Medulla oblongata (tissue), 1 donor: ENCODE results near the gene STPG4.
"Not testable (repeated sequence)": the region's sequence is repeated elsewhere in the genome, so short reads cannot be mapped to it uniquely, and the experiment has no call there.

ENCODE experiments used
- DNase-seq: peaks from one replicate; pipeline ENCODE4 v3.0.0-alpha.2; 2015; ENCODE audit errors: extremely low spot score

STPG4 gene

GRCh38 chr2:47173986-47174732, 19.1 kb upstream of the STPG4 start:
- peak; percentile 62 for DNase-seq

DNA sequence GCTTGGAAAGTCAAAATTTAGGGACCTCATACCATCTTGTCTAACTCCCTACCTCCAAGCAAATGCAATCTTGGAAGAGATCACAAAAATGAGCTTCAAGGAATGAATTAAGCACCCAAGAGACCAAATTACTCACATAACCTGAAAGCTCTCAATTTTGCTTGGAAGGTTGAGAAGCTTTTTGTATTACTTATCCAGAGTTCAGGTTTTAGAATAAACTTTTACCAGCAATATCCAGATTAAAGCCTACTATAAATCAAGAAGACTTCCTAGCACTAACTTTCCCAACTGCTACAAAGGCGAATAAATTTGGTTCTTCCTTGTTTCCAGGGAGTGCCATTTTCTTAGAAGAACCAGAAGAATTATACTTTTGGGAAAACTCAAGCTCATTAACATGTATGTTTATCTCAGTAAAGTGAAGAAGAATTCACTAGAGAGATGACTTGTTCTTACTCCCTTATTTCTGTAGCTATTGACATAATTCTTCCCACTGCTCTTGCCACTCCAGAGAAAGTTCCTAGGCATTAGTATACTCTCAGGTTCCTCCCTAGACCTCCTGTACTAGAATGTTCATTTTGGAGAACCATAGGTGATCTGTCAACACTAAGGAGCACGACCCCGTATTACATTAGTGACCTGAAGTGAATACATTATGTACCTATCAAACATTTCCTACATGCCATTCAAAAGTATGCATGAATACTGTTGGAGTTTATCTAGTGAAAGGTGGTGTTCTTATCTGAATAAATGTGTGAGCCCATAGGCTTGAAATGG, 18.0 kb upstream of the STPG4 start:
- peak; percentile 40 for DNase-seq

DNA sequence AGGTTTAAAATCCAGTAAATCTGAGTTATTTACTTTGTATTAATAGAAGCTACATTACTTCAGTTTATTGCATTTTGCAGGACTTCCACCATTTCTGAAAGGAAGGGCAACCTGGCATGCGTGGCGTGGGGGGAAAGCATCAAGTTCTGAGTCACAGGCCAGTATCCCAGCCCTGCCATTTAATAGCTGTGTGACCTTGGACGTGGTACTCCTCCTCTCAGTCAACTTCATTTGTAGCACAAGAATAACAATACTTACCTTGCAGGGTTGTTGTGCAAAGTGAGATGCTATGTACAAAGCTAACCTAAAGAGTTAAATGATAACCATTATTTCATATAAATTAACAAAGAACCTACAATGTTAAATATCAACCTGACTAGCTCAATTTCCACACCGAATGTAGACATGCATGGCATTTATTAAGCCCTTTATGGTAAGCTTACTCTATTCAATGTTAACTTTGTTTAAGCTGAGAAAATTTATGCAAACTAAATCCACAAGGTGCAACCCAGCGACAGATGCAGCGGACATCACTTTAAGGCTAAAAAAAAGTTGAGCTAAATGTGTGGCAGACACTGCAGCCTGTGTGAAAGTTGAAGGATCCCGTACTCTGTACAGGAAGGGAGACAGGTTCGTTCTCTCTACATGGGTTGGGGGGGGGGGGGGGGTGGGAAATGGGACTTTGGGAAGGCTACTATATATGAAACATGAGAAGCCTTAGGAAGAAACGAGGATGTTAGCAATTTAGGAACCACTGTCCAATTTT, 17.2 kb upstream of the STPG4 start:
- peak; percentile 34 for DNase-seq

DNA sequence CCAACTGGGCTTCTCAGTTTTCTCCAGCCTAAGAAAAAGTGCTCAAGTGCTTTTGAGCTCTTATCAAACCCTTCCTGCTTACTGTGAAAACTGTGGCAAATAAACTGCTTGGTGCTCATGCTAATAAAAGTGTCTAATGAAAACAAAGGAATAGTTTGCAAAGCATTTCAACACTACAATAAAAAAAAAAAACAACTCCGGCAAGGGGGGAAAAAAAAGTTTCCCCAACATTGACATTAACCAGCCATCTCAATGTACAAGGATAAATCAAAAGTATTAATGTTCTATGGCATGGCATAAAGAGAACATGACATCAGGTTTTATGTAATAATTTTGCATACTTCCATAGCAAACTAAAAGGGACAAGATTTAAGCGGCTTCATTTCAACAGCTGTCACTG, 14.7 kb upstream of the STPG4 start:
- DNase-seq: no peak

DNA sequence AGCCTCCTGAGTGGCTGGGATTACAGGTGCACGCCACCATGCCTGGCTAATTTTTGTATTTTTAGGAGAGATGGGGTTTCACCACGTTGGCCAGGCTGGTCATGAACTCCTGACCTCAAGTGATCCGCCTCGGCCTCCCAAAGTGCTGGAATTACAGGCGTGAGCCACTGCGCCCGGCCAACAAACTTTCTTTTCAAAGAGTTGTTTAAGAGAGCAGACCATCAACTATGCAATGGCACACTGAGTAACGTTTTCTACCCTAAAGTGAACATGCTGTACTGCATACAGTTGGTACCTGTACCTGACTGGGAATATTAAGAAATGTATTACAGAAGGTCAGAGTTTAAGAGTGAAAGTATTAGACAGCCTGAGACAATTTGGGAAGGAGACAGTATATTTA, 13.8 kb upstream of the STPG4 start:
- not testable (repeated sequence) for DNase-seq

GRCh38 chr2:47167149-47167548, 12.0 kb upstream of the STPG4 start:
- DNase-seq: no peak

DNA sequence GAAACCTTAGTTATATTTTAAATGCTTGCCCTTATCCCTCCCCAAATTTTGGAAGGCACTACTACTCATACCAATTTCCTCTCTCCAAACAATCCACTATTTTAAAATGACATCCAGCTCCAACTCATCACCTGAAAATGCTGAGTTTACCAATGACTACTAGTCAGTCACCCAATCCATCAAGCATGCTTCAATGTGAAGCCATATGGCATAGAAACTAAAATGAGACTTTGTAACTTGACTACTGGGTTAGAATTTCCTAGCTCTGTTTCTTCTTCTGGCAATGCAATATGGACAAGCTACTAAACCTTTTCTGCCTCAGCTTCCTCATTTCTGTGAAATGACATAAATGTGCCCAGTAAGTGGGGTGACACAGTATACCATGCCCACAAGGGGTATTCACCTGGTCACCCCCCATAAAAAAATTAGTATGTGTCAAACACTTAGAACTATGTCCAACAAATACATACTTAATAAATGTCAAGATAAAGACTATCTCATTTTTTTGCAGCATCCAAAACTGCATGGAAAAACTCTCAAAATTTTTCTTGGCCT, 10.0 kb upstream of the STPG4 start:
- no peak for DNase-seq

GRCh38 chr2:47162780-47163179, 7.7 kb upstream of the STPG4 start:
- DNase-seq: no peak

GRCh38 chr2:47161475-47161874, 6.4 kb upstream of the STPG4 start:
- no peak for DNase-seq

GRCh38 chr2:47160660-47161059, 5.6 kb upstream of the STPG4 start:
- no peak for DNase-seq

- no peak for DNase-seq
Observed at GRCh38 chr2:47160211-47160610, 5.1 kb upstream of the STPG4 start.

DNA sequence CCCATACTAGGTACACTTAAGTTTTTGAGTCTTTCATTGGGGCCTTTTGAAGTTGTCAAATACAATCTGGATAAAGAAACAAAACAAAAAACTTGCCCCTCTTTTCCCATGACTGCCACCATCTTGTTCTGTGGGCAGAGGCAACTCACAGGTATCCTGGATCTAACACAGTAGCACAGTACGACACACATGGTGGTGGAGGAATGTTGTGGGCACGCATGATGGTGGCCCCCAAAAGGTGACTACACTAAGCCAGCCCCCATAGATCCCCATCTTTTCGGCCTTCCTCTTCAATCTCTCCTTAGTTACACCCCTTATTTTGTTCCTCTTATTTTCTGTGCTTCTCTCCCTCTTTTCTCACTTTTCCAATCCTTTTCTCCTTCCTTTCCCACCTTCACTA, 4.5 kb upstream of the STPG4 start:
- DNase-seq: no peak

- DNase-seq: no peak
Observed at GRCh38 chr2:47158576-47158975, 3.5 kb upstream of the STPG4 start.

GRCh38 chr2:47152803-47153202, 2.3 kb downstream of the STPG4 start:
- no peak for DNase-seq

DNA sequence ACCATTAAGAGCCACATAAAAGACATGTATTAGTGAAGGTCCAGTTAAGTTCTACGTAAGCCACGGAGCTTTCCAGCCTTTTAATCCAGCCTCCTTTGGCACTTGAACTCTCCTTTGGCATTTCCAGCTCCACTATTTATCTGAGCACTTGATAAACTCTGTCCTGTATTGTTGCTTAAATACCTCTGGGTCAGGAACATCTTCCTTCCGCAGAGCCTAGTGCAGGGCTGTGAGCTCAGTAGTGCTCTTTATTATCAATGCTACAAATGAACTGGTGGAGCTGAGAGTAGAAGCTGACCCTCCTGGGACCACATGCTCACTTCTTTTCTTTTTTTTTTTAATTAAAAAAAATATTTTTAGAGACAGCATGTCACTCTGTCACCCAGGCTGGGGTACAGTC, 4.9 kb downstream of the STPG4 start:
- DNase-seq: no peak

DNA sequence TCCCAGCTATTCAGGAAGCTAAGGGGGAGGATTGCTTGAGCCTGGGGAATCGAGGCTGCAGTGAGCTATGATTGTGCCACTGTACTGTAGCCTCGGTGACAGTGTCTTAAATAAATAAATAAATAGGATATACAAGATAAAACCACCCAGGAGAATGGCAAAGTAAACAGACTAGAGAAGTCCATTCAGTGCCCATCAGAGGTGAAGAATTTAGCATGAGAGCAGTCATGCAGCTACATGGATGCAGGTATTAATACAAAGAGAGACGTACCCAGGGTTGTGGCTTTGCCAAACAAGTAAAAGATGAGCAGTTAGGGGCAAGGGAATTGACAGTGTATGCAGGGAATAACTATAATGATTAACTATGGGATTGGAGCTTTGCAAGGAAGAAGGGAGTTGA, 8.1 kb downstream of the STPG4 start:
- DNase-seq: no peak

GRCh38 chr2:47145466-47145865, 9.6 kb downstream of the STPG4 start:
- DNase-seq: no peak

GRCh38 chr2:47141520-47141919, 13.6 kb downstream of the STPG4 start:
- DNase-seq: no peak

GRCh38 chr2:47134386-47135090, 20.6 kb downstream of the STPG4 start:
- DNase-seq: no peak

GRCh38 chr2:47133046-47133445, 22.1 kb downstream of the STPG4 start:
- no peak for DNase-seq

GRCh38 chr2:47129191-47129706, 25.9 kb downstream of the STPG4 start:
- DNase-seq: no peak
